H1 (cell line): ENCODE measurements around the gene SPAAR. TPM values are rescaled to one million over a fixed set of nuclear protein-coding genes. Genes with fewer than 3 reads are reported as not detected.

Source experiments
- CTCF ChIA-PET: fragments of 300-600 bp; sonication (Branson Sonifier 250); formaldehyde crosslinking; loops from one replicate; lab custom pipeline; 2021; ENCODE audit not compliant: partially characterized antibody; lab: Charles Lee
- POLR2A ChIA-PET: fragments of 300-600 bp; sonication (Branson Sonifier 250); formaldehyde crosslinking; loops from one replicate; lab custom pipeline; 2021; ENCODE audit warnings: inconsistent platforms; ENCODE audit not compliant: partially characterized antibody; lab: Charles Lee
- DNase-seq, 2 experiments: peaks; one replicate each; pipeline versions ENCODE4 v3.0.0 to v3.0.0-alpha.2; 2010 to 2022; ENCODE audit warnings: low spot score in 2 of 2, low read depth in 1 of 2, mixed read lengths in 1 of 2
- FAIRE-seq: peaks from 2 replicates; lab custom pipeline; 2011; peaks lifted over from hg19 to GRCh38; lab: Jason Lieb, UNC
- H2AFZ ChIP-seq: 2 replicates; pipeline ENCODE4 v1.8.1; 2012; ENCODE audit warnings: low read length, inconsistent platforms
- H2AK5ac ChIP-seq: 2 replicates; pipeline ENCODE4 v1.6.1; 2013; ENCODE audit warnings: low read depth, low read length
- H2BK120ac ChIP-seq: replicated peaks from 2 replicates; pipeline ENCODE3; 2013; ENCODE audit warnings: low read depth, low read length, inconsistent platforms
- H2BK12ac ChIP-seq: 2 replicates; pipeline ENCODE4 v1.6.1; 2013; ENCODE audit warnings: low read depth, low read length
- H2BK15ac ChIP-seq: 2 replicates; pipeline ENCODE4 v1.6.1; 2013; ENCODE audit warnings: low read length
- H2BK20ac ChIP-seq: 2 replicates; pipeline ENCODE4 v1.6.1; 2013; ENCODE audit warnings: low read length
- H2BK5ac ChIP-seq: 2 replicates; pipeline ENCODE4 v1.6.1; 2013; ENCODE audit warnings: low read depth, low read length
- H3K14ac ChIP-seq: 2 replicates; pipeline ENCODE4 v1.6.1; 2013; ENCODE audit warnings: inconsistent platforms; ENCODE audit not compliant: insufficient read length
- H3K18ac ChIP-seq: 2 replicates; pipeline ENCODE4 v1.6.1; 2013; ENCODE audit warnings: low read length; ENCODE audit errors: extremely low read depth
- H3K23ac ChIP-seq: 2 replicates; pipeline ENCODE4 v1.6.1; 2013; ENCODE audit warnings: inconsistent platforms; ENCODE audit not compliant: insufficient read length
- H3K23me2 ChIP-seq: 2 replicates; pipeline ENCODE4 v1.6.1; 2013; ENCODE audit warnings: low read depth, low read length
- H3K27ac ChIP-seq: 2 replicates; pipeline ENCODE4 v1.6.1; 2011; ENCODE audit warnings: low read depth, low read length, inconsistent platforms
- H3K27me3 ChIP-seq, 4 experiments: replicated peaks in 1 of 4; 1 replicate in 1 of 4; 2 replicates in 3 of 4; pipeline versions ENCODE4 v1.6.1 to v1.8.1; 2011 to 2013; ENCODE audit warnings: low read length in 3 of 4, mild to moderate bottlenecking in 3 of 4, inconsistent platforms in 2 of 4, mixed read lengths in 2 of 4, moderate library complexity in 1 of 4; ENCODE audit not compliant: control insufficient read depth in 3 of 4, insufficient read depth in 3 of 4; ENCODE audit errors: extremely low read depth in 1 of 4
- H3K36me3 ChIP-seq, 4 experiments: 2 replicates each; pipeline versions ENCODE4 v1.6.1 to v1.8.1; 2011 to 2013; ENCODE audit warnings: mild to moderate bottlenecking in 4 of 4, low read length in 3 of 4, moderate library complexity in 2 of 4, control low read depth in 1 of 4, inconsistent platforms in 1 of 4; ENCODE audit not compliant: insufficient read depth in 4 of 4, control insufficient read depth in 2 of 4
- H3K4ac ChIP-seq: replicated peaks from 2 replicates; pipeline ENCODE3; 2013; ENCODE audit warnings: low read length, low read depth, mixed read lengths, inconsistent platforms; ENCODE audit not compliant: insufficient read length
- H3K4me1 ChIP-seq, 4 experiments: replicated peaks in 1 of 4; 1 replicate in 1 of 4; 2 replicates in 3 of 4; pipeline versions ENCODE4 v1.6.1 to v1.8.1; 2011 to 2013; ENCODE audit warnings: low read length in 3 of 4, inconsistent platforms in 2 of 4, mixed read lengths in 1 of 4; ENCODE audit not compliant: insufficient read depth in 4 of 4, control insufficient read depth in 3 of 4
- H3K4me2 ChIP-seq, 2 experiments: 2 replicates each; pipeline versions ENCODE4 v1.6.1 to v1.8.1; 2011 to 2013; ENCODE audit warnings: low read depth in 2 of 2, low read length in 2 of 2, control low read depth in 1 of 2, inconsistent platforms in 1 of 2, mild to moderate bottlenecking in 1 of 2; ENCODE audit not compliant: insufficient read depth in 1 of 2
- H3K4me3 ChIP-seq, 4 experiments: fragments of 200-600, 300-600 bp in 1 of 4; sonication (generic), shearing (Covaris generic), sonication (Bioruptor Twin) in 1 of 4; 2 replicates each; pipeline versions ENCODE4 v1.5.1 to v1.8.1; 2011 to 2016; ENCODE audit warnings: low read length in 4 of 4, low read depth in 3 of 4, control low read depth in 2 of 4, inconsistent platforms in 2 of 4, mild to moderate bottlenecking in 2 of 4, mixed read lengths in 1 of 4, moderate library complexity in 1 of 4; ENCODE audit not compliant: insufficient read depth in 2 of 4; ENCODE audit errors: extremely low read depth in 1 of 4
- H3K56ac ChIP-seq: replicated peaks from 2 replicates; pipeline ENCODE3; 2013; ENCODE audit warnings: low read depth, mild to moderate bottlenecking, mixed read lengths, low read length, inconsistent platforms; ENCODE audit not compliant: insufficient read length
- H3K79me1 ChIP-seq: 2 replicates; pipeline ENCODE4 v1.6.1; 2013; ENCODE audit warnings: low read depth, low read length, control low read depth
- H3K79me2 ChIP-seq, 2 experiments: 2 replicates each; pipeline versions ENCODE4 v1.6.1 to v1.8.1; 2012 to 2013; ENCODE audit warnings: low read length in 2 of 2, mild to moderate bottlenecking in 2 of 2, inconsistent platforms in 1 of 2; ENCODE audit not compliant: insufficient read depth in 2 of 2, control insufficient read depth in 1 of 2
- H3K9ac ChIP-seq, 4 experiments: replicated peaks in 1 of 4; 1 replicate in 1 of 4; 2 replicates in 3 of 4; pipeline versions ENCODE4 v1.6.1 to v1.8.1; 2011 to 2013; ENCODE audit warnings: low read depth in 3 of 4, low read length in 3 of 4, control low read depth in 2 of 4, mild to moderate bottlenecking in 2 of 4, moderate library complexity in 2 of 4, inconsistent platforms in 1 of 4; ENCODE audit errors: extremely low read depth in 1 of 4
- H3K9me3 ChIP-seq, 2 experiments: 2 replicates each; pipeline versions ENCODE4 v1.6.1 to v1.8.1; 2012 to 2013; ENCODE audit warnings: mild to moderate bottlenecking in 2 of 2, moderate library complexity in 2 of 2, control low read depth in 1 of 2, inconsistent platforms in 1 of 2, low read depth in 1 of 2, low read length in 1 of 2, mixed read lengths in 1 of 2; ENCODE audit not compliant: insufficient read depth in 2 of 2
- H4K20me1 ChIP-seq, 2 experiments: replicated peaks in 1 of 2; 2 replicates each; pipeline versions ENCODE3 to v1.8.1; 2011 to 2013; ENCODE audit warnings: inconsistent platforms in 2 of 2, low read length in 2 of 2, mild to moderate bottlenecking in 1 of 2; ENCODE audit not compliant: insufficient read depth in 2 of 2, control insufficient read depth in 1 of 2
- H4K5ac ChIP-seq: 2 replicates; pipeline ENCODE4 v1.6.1; 2013; ENCODE audit warnings: low read length, low read depth, mixed read lengths, inconsistent platforms; ENCODE audit not compliant: insufficient read length
- H4K8ac ChIP-seq: 2 replicates; pipeline ENCODE4 v1.8.0; 2013; ENCODE audit warnings: mild to moderate bottlenecking, moderate library complexity, low read length, inconsistent platforms; ENCODE audit not compliant: insufficient read depth; ENCODE audit errors: extremely low read depth
- H4K91ac ChIP-seq: replicated peaks from 2 replicates; pipeline ENCODE3; 2013; ENCODE audit warnings: low read length, mixed read lengths, inconsistent platforms; ENCODE audit not compliant: insufficient read length
- ASH2L ChIP-seq: fragments of 200-600, 300-600 bp; sonication (generic); IDR thresholded peaks from one replicate; pipeline ENCODE4 v1.7.1; 2017; ENCODE audit warnings: low read length
- E2F6 ChIP-seq: IDR thresholded peaks from 2 replicates; pipeline ENCODE4 v1.6.1; 2012; ENCODE audit warnings: inconsistent platforms
- EP300 ChIP-seq, 2 experiments: IDR thresholded peaks; 1 replicate in 1 of 2; 2 replicates in 1 of 2; pipeline ENCODE4 v1.6.1; 2011 to 2012; ENCODE audit warnings: low read depth in 2 of 2, low read length in 2 of 2, mild to moderate bottlenecking in 2 of 2, borderline replicate concordance in 1 of 2, inconsistent platforms in 1 of 2, moderate library complexity in 1 of 2
- EZH2 ChIP-seq: fragments of 200-600 bp; sonication (generic); IDR thresholded peaks from 2 replicates; pipeline ENCODE4 v1.7.1; 2012; ENCODE audit warnings: low read depth, mild to moderate bottlenecking, moderate library complexity, low read length, inconsistent platforms; ENCODE audit not compliant: severe bottlenecking
- GABPA ChIP-seq: IDR thresholded peaks from 2 replicates; pipeline ENCODE4 v1.6.1; 2011; ENCODE audit warnings: mild to moderate bottlenecking, low read length, moderate library complexity, borderline replicate concordance; ENCODE audit not compliant: insufficient read depth
- JUND ChIP-seq: IDR thresholded peaks from 2 replicates; pipeline ENCODE4 v1.6.1; 2011; ENCODE audit warnings: mild to moderate bottlenecking, improper control_type of control experiment, low read length
- KDM1A ChIP-seq: fragments of 200-600, 300-600 bp; sonication (generic); IDR thresholded peaks from 2 replicates; pipeline ENCODE4 v1.7.1; 2016; ENCODE audit warnings: mild to moderate bottlenecking, low read length, borderline replicate concordance
- RXRA ChIP-seq: IDR thresholded peaks from 2 replicates; pipeline ENCODE4 v1.6.1; 2011; ENCODE audit warnings: low read depth, mild to moderate bottlenecking, low read length, moderate library complexity; ENCODE audit not compliant: insufficient read depth
- SUZ12 ChIP-seq: fragments of 200-600 bp; sonication (generic); IDR thresholded peaks from 2 replicates; pipeline ENCODE4 v1.6.1; 2012; ENCODE audit warnings: mild to moderate bottlenecking, inconsistent platforms, low read length, moderate library complexity, mixed read lengths
- TAF1 ChIP-seq: IDR thresholded peaks from 2 replicates; pipeline ENCODE4 v1.6.1; 2011; ENCODE audit warnings: mild to moderate bottlenecking, low read depth, low read length
- TAF7 ChIP-seq: optimal IDR thresholded peaks from 2 replicates; pipeline ENCODE3; 2011; ENCODE audit warnings: low read depth, mild to moderate bottlenecking, inconsistent platforms, low read length, moderate library complexity, borderline replicate concordance
- WGBS, 2 experiments: shearing (Covaris generic) in 1 of 2; methylation state at CpG; one replicate each; pipeline versions ENCODE4 v1.1.6 to v1.1.7; 2013 to 2015; ENCODE audit warnings: low lambda C conversion rate in 2 of 2, mixed read lengths in 2 of 2, inconsistent platforms in 1 of 2, low coverage in 1 of 2, missing lambda C conversion rate in 1 of 2; ENCODE audit not compliant: insufficient replicate concordance in 2 of 2, insufficient coverage in 1 of 2, insufficient read length in 1 of 2; ENCODE audit errors: extremely low coverage in 1 of 2, missing lambda C conversion rate in 1 of 2; 5-methylcytosine and 5-hydroxymethylcytosine counted together
- polyA plus RNA-seq, 7 experiments: library from polyadenylated mRNA; depleted of rRNA in 3 of 7; stranded (reverse) in 5 of 7; unstranded in 2 of 7; fragments of >200 nt in 5 of 7; fragments of 200-250 nt in 2 of 7; gene quantifications; 1 replicate in 5 of 7; 2 replicates in 1 of 7; 4 replicates in 1 of 7; pipeline versions ENCODE4 v1.2.1 to v1.2.3, GENCODE V29; 2011 to 2013; ENCODE audit warnings: missing spikeins in 2 of 7, mixed read lengths in 2 of 7
- total RNA-seq: library from RNA; stranded (reverse); fragmentation: NEBNext Ultra II Directional; extraction: Animal tissue kit (Norgen Biotek cat#: 25700); gene quantifications from 2 replicates; pipeline ENCODE4 v1.2.1, GENCODE V29; 2021

The SPAAR gene
- total and polyA plus RNA-seq, 2 of the 8 experiments (the other 6 are each of a cell fraction or from before 2014, with no cell fraction given) = 0.27 TPM; not detected in 1

- DNase-seq (no peak), FAIRE-seq (no peak)
- Histone ChIP-seq H3K27me3 (peaks cover 0 to 2% (median 0%) of the 10 kb centered on the region in 4 experiments; a peak in 1 of 7 replicates), H3K79me2 (no peaks in the 10 kb centered on the region), H2BK20ac (no peak overlapping the region), H2BK120ac (no peak overlapping the region), H3K4ac (no peak overlapping the region), H3K23ac (no peak overlapping the region), H4K8ac (no peak overlapping the region), H3K56ac (no peak overlapping the region), H3K14ac (no peak overlapping the region), H2BK12ac (no peak overlapping the region), H2BK15ac (no peak overlapping the region), H2AK5ac (no peak overlapping the region), H3K18ac (no peak overlapping the region), H3K9me3 (no peaks in the 10 kb centered on the region; a peak in 1 of 4 replicates), H3K79me1 (no peaks in the 10 kb centered on the region), H3K36me3 (no peaks in the 10 kb centered on the region), H3K4me1 (peaks cover 0 to 8% (median 6%) of the 10 kb centered on the region in 4 experiments; a peak in 6 of 7 replicates), H3K23me2 (no peaks in the 10 kb centered on the region; the same call in 1 of the 2 replicates), H4K5ac (no peak overlapping the region), H2BK5ac (no peak overlapping the region), H4K20me1 (peaks cover 0 to 3% of the 10 kb centered on the region in 2 experiments), H3K4me2 (no peak overlapping the region), H3K27ac (no peak overlapping the region), H3K4me3 (no peak overlapping the region), H4K91ac (no peak overlapping the region), H2AFZ (no peak overlapping the region), H3K9ac (no peak overlapping the region)
- POLR2A ChIA-PET = interaction anchor here (0.9 to 7.4 kb wide), 5 partner anchors 9 to 43 kb away, joined by 3 to 43 read pairs (median 3); no protein-coding TSS in a partner anchor
- 86% methylated on average over 8 of the region's 8 CpGs; no CpG with 5 or more reads in 1 of the 2 experiments for WGBS, 2 experiments
- TF ChIP-seq E2F6 (no peak), SUZ12 (no peak), RXRA (no peak), EP300 (IDR thresholded peaks at IDR 0.05; ENCODE audit: borderline replicate concordance in 1 of 2, low read depth in 2 of 2, low read length in 2 of 2) (no peak), KDM1A (no peak), GABPA (no peak), TAF7 (no peak), JUND (no peak), ASH2L (no peak), EZH2 (no peak), TAF1 (no peak)
- CTCF ChIA-PET = interaction anchor here (0.8 to 5.3 kb wide), 11 partner anchors 17 to 75 kb away, joined by 3 to 25 read pairs (median 4); no protein-coding TSS in a partner anchor
These were observed 44.5 kb upstream of the SPAAR start for GRCh38 chr9:35864695-35865255.
